Skeletal muscle tissue (tissue), 4 donors: ENCODE data around the gene SRPK2. TPM values are rescaled to one million over a fixed set of nuclear protein-coding genes. Genes with fewer than 3 reads are reported as not detected.

Experiments
- H3K27ac ChIP-seq: one replicate; pipeline ENCODE4 v1.7.0; 2013; ENCODE audit warnings: mild to moderate bottlenecking, low read depth, low read length, inconsistent platforms
- H3K27me3 ChIP-seq, 3 donors: one replicate each; pipeline ENCODE4 v1.7.0; 2013; ENCODE audit warnings: low read length in 3 of 3; ENCODE audit not compliant: control insufficient read depth in 3 of 3, insufficient read depth in 3 of 3
- H3K36me3 ChIP-seq, 3 donors: one replicate each; pipeline ENCODE4 v1.7.0; 2013; ENCODE audit warnings: low read length in 3 of 3; ENCODE audit not compliant: control insufficient read depth in 3 of 3, insufficient read depth in 3 of 3
- H3K4me1 ChIP-seq, 3 donors: one replicate each; pipeline ENCODE4 v1.7.0; 2013; ENCODE audit warnings: low read length in 3 of 3, mild to moderate bottlenecking in 3 of 3; ENCODE audit not compliant: control insufficient read depth in 3 of 3, insufficient read depth in 3 of 3
- H3K4me3 ChIP-seq, 3 donors: one replicate each; pipeline ENCODE4 v1.7.0; 2013; ENCODE audit warnings: low read length in 3 of 3
- H3K9ac ChIP-seq, 3 donors: one replicate each; pipeline ENCODE4 v1.7.0; 2013; ENCODE audit warnings: low read length in 3 of 3, mild to moderate bottlenecking in 3 of 3, moderate library complexity in 2 of 3, low read depth in 1 of 3
- H3K9me3 ChIP-seq, 3 donors: one replicate each; pipeline ENCODE4 v1.7.0; 2013; ENCODE audit warnings: low read length in 3 of 3; ENCODE audit not compliant: control insufficient read depth in 3 of 3
- total RNA-seq: library from RNA; depleted of rRNA; stranded (reverse); fragments of >200 nt; gene quantifications from one replicate; pipeline ENCODE4 v1.2.3, GENCODE V29; 2014
- donor health status: Osteomylitis.

SRPK2 gene
- total RNA-seq, 1 donor from 2014 or later: 73.6 TPM

GRCh38 chr7:105101864-105102263, 286.9 kb downstream of the SRPK2 start:
- Histone ChIP-seq H3K4me3 (no peak overlapping the region), H3K9me3 (no peaks in the 10 kb centered on the region), H3K4me1 (peaks cover 0 to 10% (median 6%) of the 10 kb centered on the region in 3 donors), H3K36me3 (peaks cover 12 to 39% (median 37%) of the 10 kb centered on the region in 3 donors), H3K9ac (no peak overlapping the region), H3K27me3 (no peaks in the 10 kb centered on the region), H3K27ac (no peak overlapping the region)

GRCh38 chr7:105098863-105099515, 289.7 kb downstream of the SRPK2 start:
- Histone ChIP-seq H3K4me1 (peaks cover 0 to 10% (median 6%) of the 10 kb centered on the region in 3 donors), H3K9ac (no peak overlapping the region), H3K36me3 (peaks cover 0 to 18% (median 14%) of the 10 kb centered on the region in 3 donors), H3K27ac (peak overlapping the region; percentile 78), H3K9me3 (no peaks in the 10 kb centered on the region), H3K4me3 (no peak overlapping the region), H3K27me3 (no peaks in the 10 kb centered on the region)

GRCh38 chr7:105097619-105098018, 291.1 kb downstream of the SRPK2 start:
- Histone ChIP-seq H3K4me1 (peaks cover 0 to 10% (median 6%) of the 10 kb centered on the region in 3 donors), H3K36me3 (peaks cover 4 to 19% (median 19%) of the 10 kb centered on the region in 3 donors), H3K27me3 (no peaks in the 10 kb centered on the region), H3K9ac (no peak overlapping the region), H3K9me3 (no peaks in the 10 kb centered on the region), H3K4me3 (no peak overlapping the region), H3K27ac (peak overlapping the region; percentile 78)

GRCh38 chr7:105096306-105096705, 292.4 kb downstream of the SRPK2 start:
- peak overlapping the region; percentile 78 for H3K27ac ChIP-seq
- peaks cover 7 to 27% (median 23%) of the 10 kb centered on the region in 3 donors for H3K36me3 ChIP-seq
- H3K4me3 ChIP-seq: no peak overlapping the region
- no peaks in the 10 kb centered on the region for H3K27me3 ChIP-seq
- H3K9me3 ChIP-seq: no peaks in the 10 kb centered on the region
- peaks cover 0 to 10% (median 6%) of the 10 kb centered on the region in 3 donors for H3K4me1 ChIP-seq
- no peak overlapping the region for H3K9ac ChIP-seq

- no peak overlapping the region for H3K27ac ChIP-seq
- H3K9me3 ChIP-seq: no peaks in the 10 kb centered on the region
- H3K27me3 ChIP-seq: no peaks in the 10 kb centered on the region
- H3K4me1 ChIP-seq: peaks cover 0 to 10% (median 6%) of the 10 kb centered on the region in 3 donors
- peaks cover 9 to 25% (median 19%) of the 10 kb centered on the region in 3 donors for H3K36me3 ChIP-seq
- H3K9ac ChIP-seq: no peak overlapping the region
- no peak overlapping the region for H3K4me3 ChIP-seq
Measured at GRCh38 chr7:105094966-105095365, 293.8 kb downstream of the SRPK2 start.

- H3K27me3 ChIP-seq: no peaks in the 10 kb centered on the region
- no peak overlapping the region for H3K27ac ChIP-seq
- H3K4me1 ChIP-seq: no peaks in the 10 kb centered on the region
- H3K9me3 ChIP-seq: no peaks in the 10 kb centered on the region
- H3K36me3 ChIP-seq: peaks cover 20 to 32% (median 21%) of the 10 kb centered on the region in 3 donors
- no peak overlapping the region for H3K9ac ChIP-seq
- H3K4me3 ChIP-seq: no peak overlapping the region
Measured at GRCh38 chr7:105088456-105088855, 300.3 kb downstream of the SRPK2 start.

GRCh38 chr7:105087981-105088380, 300.7 kb downstream of the SRPK2 start:
- Histone ChIP-seq H3K4me1 (no peaks in the 10 kb centered on the region), H3K27me3 (no peaks in the 10 kb centered on the region), H3K4me3 (no peak overlapping the region), H3K27ac (no peak overlapping the region), H3K9ac (no peak overlapping the region), H3K36me3 (peaks cover 20 to 32% (median 21%) of the 10 kb centered on the region in 3 donors), H3K9me3 (no peaks in the 10 kb centered on the region)

- H3K9ac ChIP-seq: no peak overlapping the region
- no peaks in the 10 kb centered on the region for H3K27me3 ChIP-seq
- H3K4me3 ChIP-seq: no peak overlapping the region
- no peaks in the 10 kb centered on the region for H3K4me1 ChIP-seq
- H3K9me3 ChIP-seq: no peaks in the 10 kb centered on the region
- no peak overlapping the region for H3K27ac ChIP-seq
- H3K36me3 ChIP-seq: peaks cover 16 to 25% (median 21%) of the 10 kb centered on the region in 3 donors
Measured at GRCh38 chr7:105086850-105087249, 301.9 kb downstream of the SRPK2 start.

- Histone ChIP-seq H3K9ac (no peak overlapping the region), H3K27me3 (no peaks in the 10 kb centered on the region), H3K36me3 (peaks cover 17 to 36% (median 31%) of the 10 kb centered on the region in 3 donors), H3K27ac (no peak overlapping the region), H3K4me1 (no peaks in the 10 kb centered on the region), H3K4me3 (no peak overlapping the region), H3K9me3 (no peaks in the 10 kb centered on the region)
Measured at GRCh38 chr7:105084581-105084980, 304.1 kb downstream of the SRPK2 start.

- no peak overlapping the region for H3K9ac ChIP-seq
- H3K4me1 ChIP-seq: no peaks in the 10 kb centered on the region
- no peak overlapping the region for H3K4me3 ChIP-seq
- H3K27ac ChIP-seq: no peak overlapping the region
- no peaks in the 10 kb centered on the region for H3K9me3 ChIP-seq
- H3K36me3 ChIP-seq: peaks cover 39 to 73% (median 53%) of the 10 kb centered on the region in 3 donors
- H3K27me3 ChIP-seq: no peaks in the 10 kb centered on the region
Measured at GRCh38 chr7:105079348-105079747, 309.4 kb downstream of the SRPK2 start.
